ENCODE measurements around the gene MYH11.

DNA sequence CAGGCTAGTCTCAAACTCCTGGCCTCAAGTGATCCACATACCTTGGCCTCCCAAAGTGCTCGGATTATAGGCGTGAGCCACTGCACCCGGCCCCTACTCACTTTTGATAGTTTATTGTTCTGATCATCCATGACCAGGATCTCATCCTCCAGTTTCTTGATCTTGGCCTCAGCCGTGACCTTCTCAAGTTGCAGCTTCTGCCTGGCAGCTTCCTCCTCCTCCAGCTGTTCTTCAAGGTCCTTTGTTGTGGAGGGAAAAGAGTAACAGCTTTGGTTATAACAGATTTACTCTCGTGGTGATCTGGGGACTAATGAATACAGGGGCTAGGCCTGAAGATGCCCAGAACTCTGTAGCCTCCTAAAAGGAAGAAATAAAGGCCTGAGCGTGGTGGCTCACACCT, 116.9 kb downstream of the MYH11 start:
- TF ChIP-seq POLR2A (IDR thresholded peaks at IDR 0.05; ENCODE audit: low read depth, low read length) = no peak
- no peak for TF ChIP-seq TAF1 (IDR thresholded peaks at IDR 0.05; ENCODE audit: low read depth, low read length)

Measured in GM12891 (cell line).